HG02763 (cell line): ENCODE measurements around the gene ARHGEF12.

Experiments
- ATAC-seq: cut with Tn5 transposase; IDR thresholded peaks from one replicate; pipeline ENCODE4 v1.9.1; 2021; ENCODE audit warnings: mild to moderate bottlenecking, moderate library complexity; ENCODE audit not compliant: unreplicated experiment

ARHGEF12 gene, protein sequence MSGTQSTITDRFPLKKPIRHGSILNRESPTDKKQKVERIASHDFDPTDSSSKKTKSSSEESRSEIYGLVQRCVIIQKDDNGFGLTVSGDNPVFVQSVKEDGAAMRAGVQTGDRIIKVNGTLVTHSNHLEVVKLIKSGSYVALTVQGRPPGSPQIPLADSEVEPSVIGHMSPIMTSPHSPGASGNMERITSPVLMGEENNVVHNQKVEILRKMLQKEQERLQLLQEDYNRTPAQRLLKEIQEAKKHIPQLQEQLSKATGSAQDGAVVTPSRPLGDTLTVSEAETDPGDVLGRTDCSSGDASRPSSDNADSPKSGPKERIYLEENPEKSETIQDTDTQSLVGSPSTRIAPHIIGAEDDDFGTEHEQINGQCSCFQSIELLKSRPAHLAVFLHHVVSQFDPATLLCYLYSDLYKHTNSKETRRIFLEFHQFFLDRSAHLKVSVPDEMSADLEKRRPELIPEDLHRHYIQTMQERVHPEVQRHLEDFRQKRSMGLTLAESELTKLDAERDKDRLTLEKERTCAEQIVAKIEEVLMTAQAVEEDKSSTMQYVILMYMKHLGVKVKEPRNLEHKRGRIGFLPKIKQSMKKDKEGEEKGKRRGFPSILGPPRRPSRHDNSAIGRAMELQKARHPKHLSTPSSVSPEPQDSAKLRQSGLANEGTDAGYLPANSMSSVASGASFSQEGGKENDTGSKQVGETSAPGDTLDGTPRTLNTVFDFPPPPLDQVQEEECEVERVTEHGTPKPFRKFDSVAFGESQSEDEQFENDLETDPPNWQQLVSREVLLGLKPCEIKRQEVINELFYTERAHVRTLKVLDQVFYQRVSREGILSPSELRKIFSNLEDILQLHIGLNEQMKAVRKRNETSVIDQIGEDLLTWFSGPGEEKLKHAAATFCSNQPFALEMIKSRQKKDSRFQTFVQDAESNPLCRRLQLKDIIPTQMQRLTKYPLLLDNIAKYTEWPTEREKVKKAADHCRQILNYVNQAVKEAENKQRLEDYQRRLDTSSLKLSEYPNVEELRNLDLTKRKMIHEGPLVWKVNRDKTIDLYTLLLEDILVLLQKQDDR (N-terminal part only)

DNA sequence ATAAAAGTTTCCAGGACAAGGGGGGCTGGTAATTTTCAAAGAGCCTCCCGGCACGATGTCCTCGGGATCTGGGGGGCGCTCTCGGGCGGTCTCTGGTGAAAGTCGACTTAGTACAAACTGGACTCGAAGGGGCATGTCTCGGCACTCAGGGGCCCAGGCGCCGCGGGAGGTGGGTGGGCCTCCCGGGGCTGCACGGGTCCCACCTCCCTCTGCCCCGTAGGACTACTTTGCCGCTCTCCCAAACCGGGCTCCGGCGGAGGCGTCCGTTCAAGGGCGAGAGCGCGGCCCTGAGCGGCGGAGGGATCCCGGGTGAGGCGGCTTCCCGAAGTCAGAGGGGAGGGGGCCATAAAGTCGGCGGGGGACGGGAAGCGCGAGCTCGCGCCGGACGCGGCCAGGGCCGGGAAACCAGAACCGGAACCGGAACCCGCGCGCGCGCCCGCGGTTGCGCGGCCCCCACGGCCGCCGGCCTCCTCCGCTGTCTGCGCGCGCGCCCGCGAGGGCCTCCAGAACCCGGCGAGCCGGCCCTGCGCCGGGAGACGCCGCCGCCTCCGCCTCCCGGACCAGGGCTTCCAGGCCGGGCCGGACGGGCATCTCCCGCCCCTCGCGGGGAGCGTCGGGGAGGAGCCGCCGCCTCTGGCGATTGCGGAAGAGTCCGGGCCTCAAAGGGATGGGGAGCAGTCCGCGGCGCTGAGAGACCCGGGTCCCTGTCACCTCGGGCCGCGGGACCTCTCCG, at the start of gene ARHGEF12:
Gene ARHGEF12, plus strand, starts transcription at position 506 of the 733 bp plus-strand sequence. CDS start 831 bp downstream, outside the sequence.
- peak; percentile 72 for ATAC-seq

DNA sequence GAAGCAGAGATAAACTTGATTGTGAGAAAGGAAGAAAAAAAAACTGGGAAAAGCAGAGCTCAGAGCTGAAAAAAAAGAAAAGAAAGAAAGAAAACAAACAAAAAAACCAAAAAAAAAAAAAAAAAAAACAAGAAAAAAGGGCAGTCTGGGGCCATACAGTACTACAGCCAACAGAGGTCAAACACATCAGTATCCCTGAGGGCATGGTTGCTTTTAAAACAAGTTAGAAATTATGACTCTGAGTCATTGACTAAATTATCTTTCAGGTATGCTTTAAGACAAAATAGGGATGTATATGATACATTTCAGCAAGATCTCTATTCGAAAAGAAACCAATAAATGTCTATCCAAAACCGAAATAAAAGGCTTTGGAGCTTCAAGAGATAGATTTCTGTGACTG, 48.2 kb upstream of the ARHGEF12 start:
- no peak for ATAC-seq

DNA sequence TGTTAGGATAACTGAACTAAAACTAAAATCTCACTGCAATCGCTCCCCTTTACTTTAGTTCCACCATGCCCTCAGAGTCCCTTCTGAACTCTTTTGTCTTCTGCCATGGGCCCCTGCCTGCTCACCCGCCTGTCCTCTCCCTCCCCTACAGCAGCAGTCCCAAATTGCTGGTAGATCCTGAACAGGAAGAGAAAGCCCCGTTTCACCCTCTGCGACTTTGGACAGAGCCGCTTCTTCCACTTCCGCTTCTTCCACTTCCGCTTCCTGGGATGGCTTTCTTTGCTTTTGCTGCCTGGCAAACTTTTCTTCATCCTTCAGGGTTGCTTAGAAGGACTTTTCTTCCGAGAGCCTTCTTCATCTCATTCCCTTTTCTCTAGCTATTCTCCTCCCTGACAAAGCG, 46.8 kb upstream of the ARHGEF12 start:
- no peak for ATAC-seq

- no peak for ATAC-seq
These were observed 45.3 kb upstream of the ARHGEF12 start for GRCh38 chr11:120290956-120291355.

- ATAC-seq, result no peak
These were observed 43.0 kb upstream of the ARHGEF12 start for GRCh38 chr11:120293038-120293800.

GRCh38 chr11:120294096-120294495, 42.1 kb upstream of the ARHGEF12 start:
- ATAC-seq, result no peak

DNA sequence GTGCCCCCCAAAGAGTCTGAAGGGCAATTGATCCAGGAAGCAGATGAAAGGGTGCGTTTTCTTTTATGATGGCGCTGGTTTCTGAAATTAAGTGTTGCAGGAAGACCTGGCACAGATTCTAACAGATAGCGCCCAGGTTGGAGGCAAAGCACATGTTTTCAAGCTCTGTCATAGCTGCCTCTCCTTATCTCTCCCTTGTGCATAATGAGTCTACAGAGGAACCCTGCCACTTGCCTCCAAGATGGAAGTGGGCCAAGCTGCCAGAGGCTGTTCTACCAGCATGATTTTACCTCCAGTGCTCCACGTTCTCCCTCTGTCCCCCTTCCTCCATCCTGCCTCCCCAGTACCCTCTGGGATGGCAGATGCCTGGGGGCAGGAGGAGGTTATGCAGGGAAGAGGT, 41.1 kb upstream of the ARHGEF12 start:
- no peak for ATAC-seq

GRCh38 chr11:120296554-120296953, 39.7 kb upstream of the ARHGEF12 start:
- no peak for ATAC-seq

DNA sequence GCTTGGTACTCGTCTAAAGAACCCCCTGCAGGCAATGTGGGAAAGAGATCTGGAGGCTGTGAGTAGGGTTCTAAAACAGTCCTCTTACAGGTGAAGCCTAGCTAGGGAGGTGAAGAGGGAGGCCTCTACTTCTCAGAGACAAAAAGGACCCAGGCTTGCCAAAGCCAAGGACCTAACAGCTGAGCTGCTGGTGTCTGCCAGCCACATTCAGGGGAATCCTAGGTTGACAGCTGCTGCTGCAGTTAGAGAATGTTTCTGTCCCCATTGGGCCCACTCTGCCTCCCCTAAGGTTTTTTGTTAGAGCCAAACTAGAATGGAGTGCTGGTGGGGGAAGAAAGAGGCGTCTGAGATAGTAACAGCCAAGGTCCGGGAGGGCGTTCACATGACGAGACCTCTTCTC, 37.8 kb upstream of the ARHGEF12 start:
- ATAC-seq, result no peak

DNA sequence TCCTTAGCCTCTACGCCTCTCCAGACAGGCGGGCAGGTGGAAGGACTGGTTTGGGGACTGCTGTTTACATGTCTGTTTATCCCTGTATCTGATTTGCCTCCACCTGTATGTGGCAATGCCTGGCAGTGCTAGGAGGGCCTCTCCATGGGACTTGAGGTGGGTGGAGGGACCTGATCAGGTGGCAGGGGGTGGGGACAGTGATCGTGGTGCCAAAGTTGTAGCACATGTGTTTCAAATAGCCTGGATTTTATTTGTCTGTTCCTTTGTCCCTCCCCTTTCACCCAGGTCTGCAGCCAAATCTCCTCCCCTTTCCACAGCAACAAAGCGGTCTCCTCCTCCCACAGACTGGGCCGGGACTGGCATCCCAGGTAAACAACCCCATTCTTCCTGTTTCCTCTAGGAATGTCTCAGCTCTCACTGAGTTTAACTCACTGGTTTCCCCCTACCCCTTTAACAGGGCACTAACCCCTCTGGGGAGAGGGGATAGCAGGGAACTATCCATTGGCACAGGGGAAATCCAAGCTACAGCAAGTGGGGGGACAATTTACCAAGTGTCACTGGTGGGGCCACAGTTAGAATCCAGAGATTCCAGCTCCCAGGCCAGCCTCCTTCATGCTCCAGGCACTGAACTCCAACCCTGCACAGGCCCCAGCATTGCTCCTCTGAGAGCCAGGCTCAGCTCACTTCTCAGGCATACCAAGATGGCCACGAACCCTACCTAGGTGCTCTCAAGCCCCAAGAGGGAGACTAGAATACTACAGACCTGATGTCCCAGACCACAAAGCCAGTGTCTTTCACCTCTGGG, 34.0 kb upstream of the ARHGEF12 start:
- ATAC-seq, result no peak

DNA sequence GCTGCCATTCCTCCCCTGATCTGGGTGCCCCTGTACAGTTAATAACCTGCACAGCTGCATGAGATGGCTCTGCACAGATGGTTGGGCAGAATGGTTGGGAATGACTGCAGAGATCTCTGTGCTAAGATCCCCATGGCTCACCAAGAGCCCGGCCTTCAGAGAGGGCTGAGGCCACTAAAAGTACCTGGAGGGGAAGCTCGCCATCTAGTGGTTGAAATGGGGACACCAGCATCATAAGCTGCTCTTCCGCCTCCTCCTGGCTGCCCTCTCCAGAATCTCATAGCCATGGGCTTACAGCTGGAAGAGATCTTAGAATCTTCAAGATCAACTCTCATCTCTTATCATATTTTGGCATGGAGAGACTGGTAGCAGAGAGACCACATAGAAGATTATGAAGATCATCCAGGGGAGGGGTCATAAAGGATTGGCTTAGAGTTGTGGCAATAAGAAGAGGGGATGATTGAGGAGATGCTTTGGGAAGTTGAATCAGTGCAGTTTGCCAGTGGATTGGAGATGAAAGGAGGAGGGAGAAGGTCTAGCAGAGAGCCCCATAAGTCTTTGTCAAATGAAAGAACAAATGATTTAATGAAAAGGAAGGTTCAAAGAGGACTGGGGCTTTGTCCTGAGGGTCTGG, 33.1 kb upstream of the ARHGEF12 start:
- ATAC-seq, result no peak

GRCh38 chr11:120304526-120304925, 31.7 kb upstream of the ARHGEF12 start:
- no peak for ATAC-seq

GRCh38 chr11:120305286-120305685, 30.9 kb upstream of the ARHGEF12 start:
- no peak for ATAC-seq

DNA sequence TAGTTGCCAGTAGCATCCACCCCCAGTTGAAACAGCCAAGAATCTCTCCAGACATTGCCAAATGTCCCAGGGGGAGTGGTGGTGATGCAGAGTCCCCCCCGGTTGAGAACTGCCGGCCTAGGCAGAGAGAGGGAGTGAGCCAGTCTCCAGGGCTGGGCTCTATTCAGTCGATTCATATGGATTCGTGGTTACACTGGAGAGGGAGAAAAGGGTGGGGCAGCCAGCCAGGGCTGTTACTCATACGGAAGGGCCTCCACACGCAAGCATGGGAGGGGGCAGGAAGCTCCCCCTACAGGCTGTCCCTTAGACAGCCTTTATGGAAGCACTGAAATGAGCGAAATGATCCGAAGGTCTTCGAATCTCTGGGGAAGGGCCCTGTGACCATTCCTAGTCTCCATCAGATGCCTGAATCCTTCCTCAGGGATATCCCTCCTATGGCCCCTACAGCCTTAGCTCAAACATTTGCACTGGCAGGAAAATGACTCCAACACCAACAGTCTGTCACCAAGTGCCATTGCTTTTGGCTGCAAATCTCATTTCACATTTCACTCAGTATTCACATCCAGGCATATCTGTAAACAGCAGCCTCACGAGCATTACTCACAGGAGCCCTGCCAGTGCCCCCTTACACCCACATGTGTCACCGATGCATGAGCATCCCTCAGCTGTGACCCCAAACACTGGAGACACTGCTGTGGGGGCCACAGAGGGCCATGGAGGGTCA, 29.5 kb upstream of the ARHGEF12 start:
- no peak for ATAC-seq

DNA sequence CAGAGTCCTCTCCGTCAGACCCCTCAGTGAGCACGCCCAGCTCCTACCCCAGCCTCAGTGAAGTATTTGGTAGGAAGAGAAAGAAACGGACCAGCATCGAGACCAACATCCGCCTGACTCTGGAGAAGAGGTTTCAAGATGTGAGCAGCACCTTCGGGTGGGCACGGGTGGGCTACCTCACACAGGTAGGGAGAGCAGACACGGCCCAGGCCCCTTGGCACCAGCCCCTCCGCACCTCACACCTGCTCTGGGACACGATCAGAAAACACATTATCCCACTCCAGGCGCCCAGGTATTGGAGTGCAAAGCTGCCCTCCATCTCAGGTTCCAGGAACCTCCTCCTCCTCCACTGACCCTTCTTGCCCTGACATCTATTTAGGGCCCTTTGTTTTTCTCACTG, 28.7 kb upstream of the ARHGEF12 start:
- ATAC-seq, result no peak

- no peak for ATAC-seq
These were observed 28.1 kb upstream of the ARHGEF12 start for GRCh38 chr11:120308081-120308480.

DNA sequence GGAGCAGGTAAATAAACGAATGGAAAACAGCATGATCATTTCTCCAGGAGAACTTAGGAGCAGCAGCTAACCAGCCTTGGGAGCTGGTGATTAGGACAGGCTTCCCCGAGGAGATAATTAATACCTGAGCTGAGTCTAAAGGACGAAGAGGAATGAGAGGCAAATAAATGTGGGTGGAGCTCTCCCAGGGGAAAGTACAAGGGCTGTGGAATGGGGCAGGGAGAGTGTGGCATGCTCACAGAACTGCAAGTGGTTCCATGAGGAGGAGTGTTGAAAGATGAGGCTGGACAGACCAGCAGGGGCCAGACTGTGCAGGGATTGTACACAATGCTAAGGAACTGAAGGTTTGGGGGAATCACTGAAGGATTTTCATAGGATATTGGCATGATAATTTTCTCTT, 25.3 kb upstream of the ARHGEF12 start:
- no peak for ATAC-seq

- ATAC-seq, result no peak
These were observed 21.4 kb upstream of the ARHGEF12 start for GRCh38 chr11:120314861-120315260.
